NCI-H748 (cell line): ENCODE measurements around the gene AFAP1.
A peak's percentile ranks its signal among the peaks of the same experiment; 100 is the strongest.

Experiments
- DNase-seq: peaks from one replicate; lab custom pipeline; 2025; ENCODE audit not compliant: unreplicated experiment; lab: John Stamatoyannopoulos, UW

The AFAP1 gene

DNA sequence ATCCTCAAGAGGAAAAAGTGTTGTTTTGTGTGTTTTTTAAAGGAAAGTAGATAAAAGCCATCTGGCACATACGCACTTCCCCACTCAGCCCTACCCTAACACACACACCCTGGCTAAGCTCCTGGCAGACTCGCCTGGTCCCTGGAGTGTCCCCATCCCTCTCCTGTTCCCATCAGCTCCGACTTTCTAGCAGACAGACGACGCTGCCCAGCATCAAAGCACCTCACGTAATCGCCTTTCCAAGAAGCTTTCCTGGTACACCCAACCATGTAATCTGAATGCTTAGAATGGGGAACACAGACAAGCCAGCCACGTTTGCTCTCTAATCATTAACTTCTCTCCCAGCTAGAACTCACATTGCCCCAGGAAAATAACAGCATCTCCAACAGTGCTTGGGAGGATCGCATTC is 116.2 kb downstream of the AFAP1 start:
- no peak for DNase-seq

DNA sequence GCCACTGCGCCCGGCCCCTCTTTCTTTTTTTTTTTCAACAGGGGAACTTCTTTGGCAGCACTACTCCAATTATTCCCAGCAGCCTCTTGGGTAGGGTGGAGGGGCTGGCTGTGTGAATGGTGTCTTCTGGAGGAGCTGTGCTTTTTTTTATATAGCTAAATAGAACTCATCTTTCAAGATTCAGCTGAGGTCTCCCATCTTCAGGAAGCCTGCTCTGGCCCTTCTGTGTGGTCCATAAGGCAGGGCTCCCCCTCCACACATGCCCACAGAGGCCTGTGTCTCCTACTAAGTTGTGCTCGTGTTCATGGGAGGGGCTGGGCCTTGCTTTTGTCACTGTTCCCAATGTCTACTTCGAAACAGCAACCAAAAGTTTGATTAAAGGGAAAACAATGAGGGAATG is 116.8 kb downstream of the AFAP1 start:
- DNase-seq: no peak

DNA sequence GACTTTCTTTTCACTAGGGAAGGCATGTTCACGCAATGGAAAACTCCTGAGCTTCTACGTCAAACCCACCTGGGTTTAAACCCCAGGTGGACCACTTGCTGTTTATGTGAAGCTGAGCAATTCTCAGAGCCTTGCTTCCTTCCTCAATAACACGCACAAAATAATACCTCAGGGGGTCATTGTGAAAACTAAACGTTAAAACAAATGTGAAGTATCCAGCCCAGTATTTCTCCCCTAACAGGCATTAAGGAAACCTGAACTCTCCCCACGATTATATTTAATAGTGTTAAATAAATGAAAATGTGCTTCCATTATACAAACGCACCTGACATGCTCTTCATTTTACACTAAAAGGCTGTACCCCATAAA is 117.5 kb downstream of the AFAP1 start:
- no peak for DNase-seq

DNA sequence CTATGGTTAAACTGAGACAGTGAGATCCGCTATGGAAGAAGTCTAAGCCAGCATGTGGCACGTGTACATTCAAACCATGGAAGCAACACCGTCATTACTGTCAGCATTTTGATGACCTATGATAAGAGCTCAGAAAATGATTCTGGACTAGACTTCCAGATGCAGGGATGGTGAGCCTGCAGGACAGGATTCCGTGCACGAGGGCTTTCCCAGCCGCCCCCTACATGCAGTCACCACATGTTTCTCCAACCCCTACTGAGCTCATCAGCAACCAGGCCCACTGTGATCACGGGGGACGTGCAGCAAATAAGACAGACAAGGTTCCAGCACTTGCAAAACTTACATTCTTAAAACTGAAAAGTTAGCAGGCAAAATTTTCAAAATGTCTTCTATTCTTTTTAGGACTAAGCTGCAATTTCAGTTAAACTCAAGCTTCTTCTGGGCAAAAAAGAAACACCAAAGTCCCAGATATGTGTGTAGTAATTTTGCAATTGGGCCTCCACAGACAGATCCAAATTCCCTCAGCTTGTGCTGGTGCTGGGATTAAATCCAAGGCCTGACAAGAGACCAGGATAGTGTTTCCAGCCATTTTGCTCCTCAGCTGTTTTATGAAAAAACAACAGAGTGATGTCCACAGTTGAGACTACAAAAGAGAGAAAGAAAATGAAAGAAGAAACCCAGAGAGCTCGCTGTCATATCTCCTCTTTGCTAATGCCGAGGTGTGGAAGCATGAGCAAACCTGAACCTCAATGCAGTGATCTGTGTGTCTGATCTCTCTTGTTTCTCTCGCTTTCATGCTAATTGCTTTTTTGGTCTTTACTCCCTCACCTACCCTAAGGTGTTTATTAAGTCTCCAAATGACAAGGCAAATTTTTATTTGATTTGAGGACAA is 118.2 kb downstream of the AFAP1 start:
- DNase-seq: no peak

DNA sequence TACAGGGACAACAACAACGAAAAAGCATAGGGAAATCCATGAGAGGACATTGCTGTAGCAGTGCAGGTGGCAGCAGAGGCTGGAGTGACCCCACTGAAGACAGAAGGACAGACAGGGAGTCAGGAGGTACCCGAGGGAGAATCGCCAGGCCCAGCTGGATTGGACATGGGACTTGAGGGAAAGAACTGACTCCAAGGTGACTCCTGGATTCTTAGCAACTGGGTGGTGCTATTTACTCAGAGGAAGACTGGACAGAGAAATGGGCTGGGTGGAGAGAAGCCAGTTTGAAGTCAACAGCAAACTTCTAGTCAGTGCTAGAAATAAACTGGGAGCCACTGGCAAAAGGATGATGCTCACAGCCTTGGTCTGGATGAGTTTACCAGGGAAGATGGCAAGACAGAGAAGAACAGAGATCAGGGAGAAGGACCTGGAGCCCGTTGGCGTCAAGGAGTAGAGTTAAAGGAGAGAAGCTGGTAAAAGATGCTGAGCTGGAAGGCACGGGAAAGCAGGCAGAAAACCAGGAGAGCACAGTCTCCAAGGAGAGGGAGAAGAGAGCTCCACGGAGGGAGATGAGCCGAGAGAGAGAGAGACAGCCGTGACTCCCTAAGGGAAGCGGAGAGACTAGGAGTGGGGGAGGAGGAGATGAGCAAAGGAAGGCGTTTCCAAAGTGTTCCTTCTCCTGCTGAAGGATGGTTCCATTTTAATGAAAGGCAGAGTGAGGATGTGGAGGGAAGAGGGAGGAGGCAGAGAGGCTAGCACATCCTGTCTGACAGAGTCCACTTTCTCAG is 119.4 kb downstream of the AFAP1 start:
- no peak for DNase-seq

DNA sequence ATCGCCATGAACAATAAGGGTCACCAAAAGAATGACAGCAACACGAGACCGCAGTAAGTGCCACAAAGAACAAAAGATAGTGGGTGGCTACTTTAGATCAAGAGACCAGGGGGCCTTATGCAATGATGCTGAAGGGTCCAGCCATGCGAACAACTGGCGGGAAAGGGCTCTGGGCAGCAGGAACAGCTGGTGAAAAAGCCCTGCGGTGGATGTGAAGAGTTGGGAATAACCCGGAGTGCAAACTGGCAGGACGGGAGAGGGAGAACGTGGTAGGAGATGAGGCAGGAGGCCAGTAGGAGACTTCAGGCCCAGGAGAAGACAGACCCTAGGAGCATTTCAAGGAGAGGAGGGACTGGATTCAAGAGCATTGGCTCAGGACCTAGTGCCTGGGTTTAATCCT is 120.2 kb downstream of the AFAP1 start:
- DNase-seq: no peak

DNA sequence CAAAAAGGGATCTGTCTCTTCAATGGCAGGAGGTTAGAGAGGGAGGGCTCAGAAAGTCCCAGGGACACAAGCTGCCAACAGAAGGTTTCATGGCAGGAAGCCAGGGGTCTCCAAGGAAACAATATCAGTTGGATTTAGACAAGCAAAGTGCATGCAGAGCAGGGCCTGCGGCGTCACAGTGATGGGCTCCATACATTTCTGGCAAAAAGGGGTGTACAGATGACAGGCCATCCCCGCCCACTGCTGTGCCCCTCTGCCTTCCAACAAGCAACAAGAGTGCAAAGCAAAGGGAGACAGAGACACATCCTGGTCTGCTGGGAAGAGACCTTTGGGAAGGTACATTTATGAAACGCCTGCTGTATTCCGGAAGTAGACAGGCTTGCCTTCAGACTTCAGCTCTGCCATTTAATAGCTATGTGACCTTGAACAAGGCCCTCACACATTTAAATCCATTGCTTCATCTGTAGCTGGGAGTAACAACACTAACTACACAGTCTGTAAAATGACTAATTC is 121.2 kb downstream of the AFAP1 start:
- DNase-seq: peak; percentile 17

DNA sequence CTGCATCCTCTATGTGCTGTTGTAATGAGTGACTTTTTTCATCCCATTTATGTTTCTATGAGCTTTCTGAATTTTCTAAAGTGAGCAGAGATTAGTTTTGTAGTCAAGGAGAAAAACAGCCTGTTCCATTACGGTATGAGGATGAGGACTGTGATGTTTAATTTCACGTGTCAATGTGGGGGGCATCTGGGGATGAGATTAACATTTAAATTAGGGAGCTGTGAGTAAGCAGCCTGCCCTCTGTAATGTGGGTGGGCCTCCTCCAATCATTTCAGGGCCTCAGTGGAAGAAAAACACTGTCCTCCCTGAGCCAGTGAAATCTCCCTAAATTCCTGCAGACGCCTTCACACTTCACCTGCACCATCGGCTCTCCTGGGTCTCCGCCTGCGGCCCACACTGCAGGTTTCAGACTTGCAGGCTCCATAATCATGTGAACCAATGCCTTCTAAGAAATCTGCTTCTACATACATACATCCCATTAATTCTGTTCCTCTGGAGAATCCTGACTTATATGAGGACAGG is 121.7 kb downstream of the AFAP1 start:
- DNase-seq: no peak

DNA sequence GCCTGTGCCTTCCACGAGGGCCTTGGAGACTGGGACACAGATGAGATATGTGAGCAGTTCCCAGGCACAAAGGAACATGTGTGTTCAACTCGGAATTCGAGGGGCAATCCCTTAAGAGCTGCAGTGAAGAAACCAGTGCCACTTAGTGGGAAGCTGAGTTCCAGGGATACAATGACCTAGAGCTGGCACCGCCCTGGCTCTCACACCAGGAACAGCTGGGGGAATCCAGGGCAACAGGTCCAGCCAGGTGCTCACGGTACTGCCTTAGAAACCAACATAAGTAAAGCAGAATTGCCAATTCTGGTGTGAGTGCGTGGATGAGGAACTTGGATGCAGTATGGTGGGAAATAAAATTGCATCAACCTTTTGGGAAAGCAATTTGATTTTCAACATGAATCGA is 122.9 kb downstream of the AFAP1 start:
- DNase-seq: peak; percentile 59

DNA sequence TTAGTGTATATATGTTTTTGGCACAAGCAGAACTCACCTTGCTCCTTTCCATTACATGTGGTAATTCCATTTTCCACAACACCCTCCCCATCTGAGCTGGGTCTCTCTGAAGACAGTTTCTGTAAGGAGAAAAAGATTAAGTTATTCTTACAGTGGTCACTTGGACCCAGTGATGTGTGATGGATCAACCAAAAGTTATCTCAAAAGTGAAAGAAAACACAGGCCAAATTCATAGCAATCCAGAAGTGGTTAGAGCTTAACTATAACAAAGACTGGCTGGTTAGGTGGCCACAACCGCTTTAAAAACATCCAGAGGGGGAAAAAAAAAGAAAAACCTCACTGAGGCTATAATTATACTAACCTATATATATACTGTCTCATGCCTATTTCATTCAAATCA is 123.7 kb downstream of the AFAP1 start:
- no peak for DNase-seq

DNA sequence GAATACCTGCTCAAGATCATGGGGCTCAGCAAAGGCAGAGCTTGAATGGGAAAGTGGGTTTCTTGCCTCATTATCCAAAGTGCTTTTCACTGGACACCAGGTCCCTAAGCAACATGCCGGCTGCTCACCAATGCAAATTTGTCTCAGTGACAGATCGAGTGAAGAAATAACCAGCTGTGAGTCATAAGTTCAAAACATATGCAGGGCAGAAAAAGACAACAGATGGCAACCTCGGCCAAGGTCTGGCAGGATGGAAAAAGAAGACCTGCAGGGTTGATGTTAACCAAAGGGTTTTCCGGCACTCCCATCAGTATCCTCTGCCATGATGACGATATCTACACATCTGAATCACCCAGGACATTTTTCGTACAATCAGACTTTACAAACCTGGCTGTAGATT is 124.1 kb downstream of the AFAP1 start:
- DNase-seq: no peak

DNA sequence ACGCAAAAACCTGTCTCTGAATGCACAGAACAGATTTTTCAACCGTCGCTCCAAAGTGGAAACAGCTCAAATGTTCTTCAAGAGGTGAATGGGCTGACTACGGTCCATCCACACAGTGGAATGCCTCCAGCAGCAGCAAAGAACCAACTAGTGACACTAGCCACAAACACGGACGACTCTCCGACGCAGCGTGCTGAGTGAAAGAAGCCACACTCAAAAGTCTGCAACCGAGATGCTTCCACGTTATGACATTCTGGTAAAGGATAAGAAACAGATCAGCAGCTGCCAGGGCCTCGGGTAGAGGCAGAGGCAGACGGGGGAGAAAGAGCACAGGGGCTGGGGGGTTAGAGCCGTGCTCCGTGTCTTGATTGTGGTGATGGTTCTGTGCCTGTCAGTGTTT is 125.2 kb downstream of the AFAP1 start:
- no peak for DNase-seq

DNA sequence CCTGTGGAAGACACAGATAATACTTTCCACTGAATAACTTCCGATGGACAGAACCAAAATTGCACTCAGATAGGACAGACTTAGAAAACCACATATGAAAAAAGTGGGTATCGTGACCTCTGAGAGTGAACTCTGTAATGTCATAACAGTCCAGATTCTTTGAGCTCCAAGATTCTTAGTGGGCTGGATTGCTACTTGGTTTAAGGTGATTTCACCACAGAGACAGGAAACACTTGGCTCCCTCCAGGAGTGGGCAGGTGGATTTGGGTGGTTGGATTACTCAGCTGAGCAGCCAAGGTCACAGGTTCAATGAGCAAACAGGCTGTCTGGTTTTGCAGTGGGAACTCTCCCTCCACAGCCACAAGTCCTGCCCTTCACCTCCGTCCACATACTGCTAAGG is 126.0 kb downstream of the AFAP1 start:
- DNase-seq: no peak

DNA sequence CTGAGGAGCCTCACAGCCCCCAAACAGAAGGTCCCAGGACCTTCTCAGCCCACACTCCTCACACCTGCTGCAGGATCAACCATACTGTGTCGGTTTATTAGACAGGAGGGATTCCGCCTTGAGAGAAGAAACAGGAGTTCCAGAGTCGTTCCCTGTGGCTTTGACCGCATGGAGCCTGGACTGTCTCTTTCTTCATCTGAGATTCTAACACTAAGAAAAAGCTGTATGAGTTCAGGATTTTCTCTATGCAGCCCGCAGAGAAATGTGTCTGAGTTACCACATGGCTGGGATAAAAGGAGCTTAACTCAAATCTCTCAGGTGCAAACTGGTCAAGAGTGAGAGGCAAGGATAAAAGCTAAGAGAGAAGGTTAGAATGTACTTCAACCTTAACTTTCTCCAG is 126.7 kb downstream of the AFAP1 start:
- DNase-seq: no peak

DNA sequence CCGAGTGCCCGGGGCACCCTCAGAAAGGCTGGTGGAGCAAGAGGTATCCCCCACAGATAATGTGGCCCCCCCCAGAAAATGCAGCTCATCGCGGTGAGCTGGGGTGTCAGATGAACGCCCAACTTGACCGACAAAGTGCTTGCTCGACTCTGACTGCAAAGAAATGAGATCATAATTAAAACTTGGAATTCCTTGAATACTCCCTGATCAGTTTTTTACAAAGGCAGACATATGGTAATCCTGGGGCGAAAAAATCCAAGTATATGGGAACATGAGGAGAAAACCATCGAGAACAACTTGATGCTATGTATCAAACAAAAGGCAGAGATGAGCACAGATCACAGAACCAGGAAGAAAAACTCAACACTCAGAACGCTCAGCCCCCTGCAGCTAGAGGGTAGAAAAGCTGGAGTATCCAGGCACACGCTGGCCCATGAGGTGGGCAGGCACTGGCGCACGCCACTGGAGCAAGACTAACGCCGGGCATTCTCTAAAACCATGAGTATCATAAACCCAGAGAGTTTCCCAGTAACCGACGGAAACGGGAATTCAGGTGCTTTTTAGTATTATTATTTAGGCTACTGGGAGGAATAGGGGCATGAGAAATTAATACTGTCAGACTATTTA is 127.3 kb downstream of the AFAP1 start:
- no peak for DNase-seq

DNA sequence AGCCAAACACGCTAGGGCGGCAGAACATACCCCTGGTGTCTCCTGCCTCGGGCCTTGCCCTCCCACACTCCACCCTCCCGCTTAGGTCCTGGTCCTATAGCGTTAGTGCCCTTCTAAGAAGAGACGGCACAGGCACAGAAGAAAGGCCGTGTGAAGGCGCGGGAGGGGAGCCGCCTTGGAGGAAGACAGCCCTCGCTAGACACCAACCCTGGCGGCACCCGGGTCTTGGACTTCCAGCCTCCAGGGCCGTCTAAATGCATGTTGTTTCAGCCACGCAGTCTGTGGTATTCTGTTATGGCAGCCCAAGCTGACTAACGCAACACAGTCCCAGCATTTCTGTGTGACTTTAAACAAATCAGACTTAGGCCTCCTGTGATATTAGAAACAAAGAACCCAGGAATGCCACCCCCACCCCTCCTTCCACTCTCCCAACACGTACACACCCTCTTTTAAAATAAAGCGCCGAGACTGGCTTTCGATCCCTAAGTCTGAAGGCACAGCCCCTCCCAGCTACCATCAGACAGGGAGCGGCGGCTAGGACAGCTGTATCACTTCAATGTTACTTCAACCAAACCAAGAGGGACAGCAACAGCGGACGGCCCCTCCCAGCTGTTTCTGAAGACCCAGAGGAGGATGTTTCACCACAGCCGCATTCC is 128.0 kb downstream of the AFAP1 start:
- DNase-seq: no peak

DNA sequence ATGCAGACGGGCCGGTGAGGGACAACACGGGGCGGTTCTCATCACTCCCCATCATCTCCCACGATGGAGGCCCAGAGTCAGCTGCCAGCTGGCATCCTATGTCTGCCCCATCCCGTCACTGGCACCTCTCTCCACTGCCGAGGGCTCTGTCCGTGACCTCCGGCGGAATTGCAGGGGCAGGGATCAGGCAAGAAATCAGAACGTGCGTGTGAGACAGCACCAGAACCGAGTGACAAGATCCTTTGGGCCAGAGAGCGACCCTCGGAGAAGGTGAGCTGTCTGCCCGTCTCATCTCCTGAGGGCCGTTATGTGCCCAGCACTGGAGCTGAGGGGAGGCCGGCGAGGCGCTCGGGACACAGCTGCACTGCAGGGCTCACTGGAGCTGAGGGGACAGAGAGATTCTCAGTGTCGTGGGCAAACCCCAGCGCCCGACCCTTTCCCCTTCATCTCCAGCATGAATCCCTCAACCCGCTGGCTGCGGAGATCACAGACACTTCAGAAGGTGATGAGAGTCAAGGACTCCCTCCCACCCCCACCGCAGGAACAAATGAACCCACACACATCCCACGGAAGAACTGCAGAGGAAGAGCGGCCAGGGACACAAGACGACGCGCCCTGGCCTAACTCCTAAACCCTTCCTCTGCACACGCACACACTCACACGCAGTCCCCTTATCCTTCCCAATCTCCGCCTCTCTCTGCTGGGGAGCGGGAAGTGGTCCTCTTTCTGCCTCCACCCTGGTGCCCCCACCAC is 128.7 kb downstream of the AFAP1 start:
- no peak for DNase-seq

DNA sequence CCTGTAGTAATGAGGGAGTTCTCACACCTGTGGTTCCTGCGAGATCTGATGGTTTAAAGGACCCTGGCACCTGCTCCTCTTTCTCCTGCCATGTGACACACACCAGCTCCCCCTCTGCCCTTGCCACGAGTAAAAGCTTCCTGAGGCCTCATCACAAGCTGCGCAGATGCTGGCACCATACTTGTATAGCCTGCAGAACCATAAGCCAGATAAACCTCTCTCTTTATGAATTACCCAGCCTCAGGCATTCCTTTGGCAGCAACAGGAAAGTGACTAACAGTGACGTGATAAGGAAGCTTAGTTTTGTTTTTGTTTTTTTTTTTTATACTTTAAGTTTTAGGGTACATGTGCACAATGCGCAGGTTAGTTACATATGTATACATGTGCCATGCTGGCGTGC is 130.9 kb downstream of the AFAP1 start:
- no peak for DNase-seq

DNA sequence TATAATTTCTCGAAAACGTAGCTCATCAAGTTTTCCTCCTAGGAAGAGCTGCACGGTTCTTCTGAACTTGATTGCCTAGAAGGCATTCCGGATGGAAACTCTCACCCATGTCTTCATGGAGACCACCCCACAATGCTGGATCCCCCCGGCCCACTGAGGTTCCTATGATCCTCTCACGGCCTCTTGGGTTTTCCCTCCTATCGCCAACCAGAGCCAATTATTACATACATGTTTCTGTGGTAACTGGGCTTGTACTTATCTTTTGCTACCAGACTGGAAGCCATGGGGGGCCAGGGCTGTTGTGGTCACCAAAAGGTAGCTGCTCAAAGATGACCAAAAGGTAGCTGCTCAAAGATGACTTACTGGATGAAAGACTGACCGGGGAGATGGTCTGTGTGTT is 131.5 kb downstream of the AFAP1 start:
- no peak for DNase-seq

DNA sequence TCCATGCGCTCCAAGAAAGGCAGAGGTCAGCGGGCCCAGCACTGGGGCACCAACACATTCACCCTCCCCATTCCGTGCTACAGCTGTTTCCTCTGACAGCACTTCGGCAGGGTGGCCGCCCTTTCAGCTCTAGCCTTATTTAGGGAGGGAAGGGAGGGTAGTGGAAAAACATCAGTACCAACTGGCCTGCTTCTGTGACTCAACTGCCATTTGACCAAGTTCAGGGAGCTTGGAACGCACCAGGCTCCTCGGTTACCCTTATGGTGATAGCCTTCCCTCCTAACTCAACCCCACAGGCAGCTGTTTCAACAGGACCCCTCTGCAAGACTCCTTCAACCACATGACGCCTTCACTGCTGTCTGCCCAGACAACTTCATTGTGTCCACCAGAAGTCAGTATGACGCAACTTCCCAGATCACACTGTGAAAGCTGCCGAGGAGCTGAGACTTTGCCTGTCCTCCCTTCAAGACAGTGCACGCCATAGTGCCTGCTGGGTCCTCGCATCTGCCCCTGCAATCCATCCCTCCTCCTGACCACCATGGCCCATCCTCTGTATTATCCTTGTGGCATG is 132.2 kb downstream of the AFAP1 start:
- DNase-seq: no peak
